HEK293 (cell line): Measurements from ENCODE around the gene SULF2.
"Not testable (repeated sequence)": the region's sequence is repeated elsewhere in the genome, so short reads cannot be mapped to it uniquely, and the experiment has no call there.

Experiments
- KLF16 ChIP-seq: fragments of 450-650 bp; formaldehyde crosslinking; IDR thresholded peaks from 2 replicates; pipeline ENCODE4 v1.5.1; 2017; ENCODE audit warnings: missing biosample characterization, missing genetic modification characterization
- PRDM10 ChIP-seq: fragments of 450-650 bp; formaldehyde crosslinking; IDR thresholded peaks from 2 replicates; pipeline ENCODE4 v1.5.1; 2016; ENCODE audit warnings: missing biosample characterization, missing genetic modification characterization
- PRDM2 ChIP-seq: fragments of 450-650 bp; formaldehyde crosslinking; IDR thresholded peaks from 2 replicates; pipeline ENCODE4 v1.5.1; 2016; ENCODE audit warnings: missing biosample characterization, missing genetic modification characterization, borderline replicate concordance
- SP2 ChIP-seq: fragments of 450-650 bp; formaldehyde crosslinking; IDR thresholded peaks from 2 replicates; pipeline ENCODE4 v1.5.1; 2016; ENCODE audit warnings: missing biosample characterization, missing genetic modification characterization
- ZNF274 ChIP-seq, 2 experiments: fragments of 200-500 bp in 1 of 2; fragments of 450-650 bp in 1 of 2; sonication (Bioruptor generic) in 1 of 2; formaldehyde crosslinking in 1 of 2; IDR thresholded peaks; 2 replicates each; pipeline versions ENCODE4 v1.5.1 to v1.6.1; 2014 to 2016; ENCODE audit warnings: borderline replicate concordance in 1 of 2, inconsistent platforms in 1 of 2, low read length in 1 of 2, missing biosample characterization in 1 of 2, missing genetic modification characterization in 1 of 2
- ZNF423 ChIP-seq: fragments of 450-650 bp; formaldehyde crosslinking; IDR thresholded peaks from 2 replicates; pipeline ENCODE4 v1.5.1; 2016; ENCODE audit warnings: missing biosample characterization, missing genetic modification characterization
- TF ChIP-seq, protein P1 (sequence below): fragments of 450-650 bp; formaldehyde crosslinking; IDR thresholded peaks from 2 replicates; pipeline ENCODE4 v1.5.1; 2016; ENCODE audit warnings: missing biosample characterization, missing genetic modification characterization

DNA sequence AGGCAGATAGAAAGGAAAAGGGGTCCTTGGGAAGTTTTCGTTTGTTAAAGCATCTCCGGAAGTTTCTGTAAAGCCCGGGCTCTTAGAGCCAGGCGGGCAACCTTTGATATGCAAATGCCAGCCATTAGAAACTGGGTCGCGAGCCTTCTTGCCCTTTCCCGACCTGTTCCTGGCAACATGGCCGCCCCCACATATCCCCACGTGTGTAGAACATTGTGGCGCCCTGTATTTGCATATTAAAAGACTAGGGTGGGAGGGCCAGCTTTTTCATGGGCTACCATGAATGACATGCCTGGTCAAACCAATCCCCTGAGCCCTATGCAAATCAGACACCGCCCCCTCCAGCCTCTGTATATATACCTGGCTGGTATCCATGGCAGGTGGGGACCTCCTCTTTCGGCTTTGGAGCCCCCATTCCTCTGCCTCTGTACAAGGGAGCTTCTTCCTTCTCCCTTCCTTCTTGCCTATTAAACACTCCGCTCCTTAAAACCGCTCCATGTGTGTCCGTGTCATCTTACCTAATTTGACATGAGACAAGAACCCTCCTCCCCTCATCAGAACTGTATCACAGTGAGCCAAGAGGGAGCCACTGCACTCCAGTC, 19.0 kb upstream of the SULF2 start:
- TF ChIP-seq, protein P1, sequence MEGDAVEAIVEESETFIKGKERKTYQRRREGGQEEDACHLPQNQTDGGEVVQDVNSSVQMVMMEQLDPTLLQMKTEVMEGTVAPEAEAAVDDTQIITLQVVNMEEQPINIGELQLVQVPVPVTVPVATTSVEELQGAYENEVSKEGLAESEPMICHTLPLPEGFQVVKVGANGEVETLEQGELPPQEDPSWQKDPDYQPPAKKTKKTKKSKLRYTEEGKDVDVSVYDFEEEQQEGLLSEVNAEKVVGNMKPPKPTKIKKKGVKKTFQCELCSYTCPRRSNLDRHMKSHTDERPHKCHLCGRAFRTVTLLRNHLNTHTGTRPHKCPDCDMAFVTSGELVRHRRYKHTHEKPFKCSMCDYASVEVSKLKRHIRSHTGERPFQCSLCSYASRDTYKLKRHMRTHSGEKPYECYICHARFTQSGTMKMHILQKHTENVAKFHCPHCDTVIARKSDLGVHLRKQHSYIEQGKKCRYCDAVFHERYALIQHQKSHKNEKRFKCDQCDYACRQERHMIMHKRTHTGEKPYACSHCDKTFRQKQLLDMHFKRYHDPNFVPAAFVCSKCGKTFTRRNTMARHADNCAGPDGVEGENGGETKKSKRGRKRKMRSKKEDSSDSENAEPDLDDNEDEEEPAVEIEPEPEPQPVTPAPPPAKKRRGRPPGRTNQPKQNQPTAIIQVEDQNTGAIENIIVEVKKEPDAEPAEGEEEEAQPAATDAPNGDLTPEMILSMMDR (tag by site-specific recombination) = not testable (repeated sequence)
- TF ChIP-seq SP2 (tag by site-specific recombination); ZNF274 (IDR thresholded peaks at IDR 0.05; ENCODE audit: low read length); ZNF274 (tag by site-specific recombination; IDR thresholded peaks at IDR 0.05; ENCODE audit: borderline replicate concordance); PRDM2; PRDM10 (tag by site-specific recombination); KLF16; ZNF423 (tag by site-specific recombination): not testable (repeated sequence)
